Measurements from ENCODE around the gene CAMK2N2.
"Not testable (repeated sequence)": the region's sequence is repeated elsewhere in the genome, so short reads cannot be mapped to it uniquely, and the experiment has no call there.

The CAMK2N2 gene

DNA sequence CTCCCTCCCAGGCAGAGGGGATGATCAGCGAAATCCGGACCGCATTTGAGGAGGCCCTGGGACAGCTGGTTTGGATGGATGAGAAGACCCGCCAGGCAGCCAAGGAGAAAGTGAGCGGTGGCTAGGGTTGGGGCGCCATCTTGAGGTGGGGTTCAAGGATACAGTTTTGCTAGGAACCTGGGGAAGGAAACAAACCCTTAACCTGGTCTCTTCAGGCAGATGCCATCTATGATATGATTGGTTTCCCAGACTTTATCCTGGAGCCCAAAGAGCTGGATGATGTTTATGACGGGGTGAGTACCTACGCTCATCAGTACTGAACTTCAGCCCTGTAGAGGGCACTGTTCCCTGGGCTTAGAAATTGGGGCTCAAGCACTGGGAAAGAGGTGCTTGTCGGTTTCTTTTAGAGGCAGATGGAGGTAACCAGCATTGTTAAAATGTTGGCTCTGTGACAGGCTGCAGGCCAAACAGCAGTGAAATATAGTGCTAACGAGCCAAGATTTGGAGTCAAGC, 28.1 kb upstream of the CAMK2N2 start:
- no peaks in the 10 kb centered on the region for H3K4me1 ChIP-seq (ENCODE audit: insufficient read depth, low read length)
- H3K9ac ChIP-seq (ENCODE audit: low read depth, low read length): no peak overlapping the region
- no peaks in the 10 kb centered on the region for H3K9me3 ChIP-seq (ENCODE audit: control insufficient read depth, insufficient read depth, low read length)
- no peaks in the 10 kb centered on the region for H3K36me3 ChIP-seq (ENCODE audit: insufficient read depth, low read length)

DNA sequence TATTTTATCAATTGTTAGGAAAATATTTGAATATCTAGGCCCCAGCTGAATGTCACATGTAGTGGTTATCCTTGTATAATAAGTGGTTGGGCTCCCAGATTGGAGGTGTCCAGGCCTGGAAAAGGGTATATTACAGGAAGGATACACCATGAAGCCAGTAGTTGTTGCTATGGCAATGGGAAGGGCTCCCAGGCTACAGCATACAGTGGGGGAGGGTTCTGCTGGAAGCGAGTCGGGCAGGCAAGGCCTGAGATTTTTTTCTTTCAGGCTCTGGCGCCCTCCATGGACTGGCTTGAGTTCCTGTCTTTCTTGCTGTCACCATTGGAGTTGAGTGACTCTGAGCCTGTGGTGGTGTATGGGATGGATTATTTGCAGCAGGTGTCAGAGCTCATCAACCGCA, 23.3 kb upstream of the CAMK2N2 start:
- Histone ChIP-seq H3K9ac (ENCODE audit: low read depth, low read length) (no peak overlapping the region), H3K4me1 (ENCODE audit: insufficient read depth, low read length) (no peaks in the 10 kb centered on the region), H3K36me3 (ENCODE audit: insufficient read depth, low read length) (no peaks in the 10 kb centered on the region), H3K9me3 (ENCODE audit: control insufficient read depth, insufficient read depth, low read length) (no peaks in the 10 kb centered on the region)

DNA sequence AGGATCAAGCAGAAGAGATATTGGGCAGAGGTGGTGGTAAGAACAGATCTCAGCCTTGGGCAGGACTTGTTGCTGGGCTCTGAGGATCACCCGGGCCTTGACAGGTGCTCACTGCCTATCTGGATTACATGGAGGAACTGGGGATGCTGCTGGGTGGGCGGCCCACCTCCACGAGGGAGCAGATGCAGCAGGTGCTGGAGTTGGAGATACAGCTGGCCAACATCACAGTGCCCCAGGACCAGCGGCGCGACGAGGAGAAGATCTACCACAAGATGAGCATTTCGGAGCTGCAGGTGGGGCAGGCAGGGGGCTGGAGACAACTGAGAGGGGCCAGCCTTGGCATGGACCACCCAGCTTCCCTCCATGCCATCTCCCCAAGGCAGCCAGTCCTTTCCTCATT, 22.3 kb upstream of the CAMK2N2 start:
- Histone ChIP-seq H3K36me3 (ENCODE audit: insufficient read depth, low read length) (no peaks in the 10 kb centered on the region), H3K9me3 (ENCODE audit: control insufficient read depth, insufficient read depth, low read length) (no peaks in the 10 kb centered on the region), H3K9ac (ENCODE audit: low read depth, low read length) (no peak overlapping the region), H3K4me1 (ENCODE audit: insufficient read depth, low read length) (no peaks in the 10 kb centered on the region)

DNA sequence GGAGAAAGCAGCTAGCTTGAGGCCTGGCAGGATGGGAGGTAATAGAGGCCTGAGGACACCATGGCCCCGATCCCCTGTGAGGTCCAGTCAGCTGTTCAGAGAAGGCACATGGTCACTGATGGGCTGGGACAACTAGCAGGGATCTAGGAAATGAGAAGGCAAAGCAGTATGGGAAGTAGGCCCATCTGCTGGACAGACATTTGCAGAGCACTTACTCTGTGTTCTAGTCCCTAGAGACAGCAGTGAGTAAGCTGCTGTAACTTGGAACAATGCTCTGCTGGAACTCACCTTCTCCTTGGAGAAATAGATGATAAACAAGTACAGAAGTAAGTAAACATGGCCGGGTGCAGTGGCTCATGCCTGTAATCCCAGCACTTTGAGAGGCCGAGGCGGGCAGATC, 21.6 kb upstream of the CAMK2N2 start:
- Histone ChIP-seq H3K9me3 (ENCODE audit: control insufficient read depth, insufficient read depth, low read length) (no peaks in the 10 kb centered on the region), H3K36me3 (ENCODE audit: insufficient read depth, low read length) (no peaks in the 10 kb centered on the region), H3K4me1 (ENCODE audit: insufficient read depth, low read length) (no peaks in the 10 kb centered on the region), H3K9ac (ENCODE audit: low read depth, low read length) (no peak overlapping the region)

DNA sequence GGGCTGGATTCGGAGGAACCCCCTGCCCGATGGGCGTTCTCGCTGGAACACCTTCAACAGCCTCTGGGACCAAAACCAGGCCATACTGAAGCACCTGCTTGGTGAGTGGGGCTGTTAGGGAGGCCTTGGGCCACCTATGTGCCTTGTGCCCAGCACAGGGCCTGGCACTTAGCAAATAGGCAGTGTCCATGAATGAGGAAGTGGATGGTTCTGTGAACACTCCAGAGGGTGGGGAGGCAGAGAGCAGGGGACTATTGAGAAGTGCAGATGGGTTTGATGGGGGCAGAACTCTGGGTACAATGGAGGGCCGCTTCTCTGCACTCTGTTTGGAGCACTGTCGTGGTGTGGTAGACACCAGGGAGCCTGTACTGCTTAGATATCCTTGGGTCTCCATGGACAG, 16.0 kb upstream of the CAMK2N2 start:
- Histone ChIP-seq H3K36me3 (ENCODE audit: insufficient read depth, low read length) (no peaks in the 10 kb centered on the region), H3K9me3 (ENCODE audit: control insufficient read depth, insufficient read depth, low read length) (no peaks in the 10 kb centered on the region), H3K4me1 (ENCODE audit: insufficient read depth, low read length) (no peaks in the 10 kb centered on the region), H3K9ac (ENCODE audit: low read depth, low read length) (no peak overlapping the region)

DNA sequence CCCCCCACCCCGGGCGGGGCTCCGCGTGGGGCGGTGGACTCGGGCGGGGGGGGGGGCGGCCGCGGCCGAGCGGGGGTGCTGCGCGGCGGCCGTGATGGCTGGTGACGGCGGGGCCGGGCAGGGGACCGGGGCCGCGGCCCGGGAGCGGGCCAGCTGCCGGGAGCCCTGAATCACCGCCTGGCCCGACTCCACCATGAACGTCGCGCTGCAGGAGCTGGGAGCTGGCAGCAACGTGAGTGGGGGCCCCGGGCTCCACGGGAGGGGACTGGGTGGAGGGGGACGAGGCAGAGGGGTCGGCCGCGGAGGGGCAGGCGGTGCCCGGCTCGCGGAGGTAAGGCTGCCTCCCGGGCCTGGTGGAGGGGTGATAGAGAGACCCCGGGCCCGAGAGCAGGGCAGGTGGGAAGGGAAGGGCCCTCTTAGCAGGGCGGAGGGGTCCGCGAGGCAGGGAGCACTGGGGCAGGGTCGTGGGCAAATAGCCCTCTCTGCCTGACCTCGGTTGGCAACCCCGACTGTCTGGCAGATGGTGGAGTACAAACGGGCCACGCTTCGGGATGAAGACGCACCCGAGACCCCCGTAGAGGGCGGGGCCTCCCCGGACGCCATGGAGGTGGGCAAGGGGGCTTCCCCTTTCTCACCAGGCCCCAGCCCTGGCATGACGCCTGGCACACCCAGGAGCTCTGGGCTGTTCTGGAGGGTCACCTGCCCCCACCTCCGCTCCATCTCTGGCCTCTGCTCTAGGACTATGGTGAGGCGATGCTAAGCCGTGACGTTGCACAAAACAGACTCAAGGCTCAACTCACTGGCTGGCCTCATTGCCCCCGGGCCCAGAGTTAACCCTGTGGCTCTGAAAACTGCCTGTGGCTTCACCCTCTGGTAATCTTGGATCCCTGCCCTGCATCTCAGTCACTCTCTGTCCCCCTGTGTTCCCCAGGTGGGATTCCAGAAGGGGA, 14.9 kb upstream of the CAMK2N2 start, which contains the start of gene ECE2:
ECE2 (plus strand) TSS at position 62 of the 950 bp plus-strand sequence; CDS start at position 194, 132 bp downstream.
- H3K9me3 ChIP-seq (ENCODE audit: control insufficient read depth, insufficient read depth, low read length): no peaks in the 10 kb centered on the region
- H3K9ac ChIP-seq (ENCODE audit: low read depth, low read length): peak within 1 kb of the TSS; percentile 36; the same call in 1 of the 2 replicates
- H3K4me1 ChIP-seq (ENCODE audit: insufficient read depth, low read length): no peaks in the 10 kb centered on the region
- no peaks in the 10 kb centered on the region for H3K36me3 ChIP-seq (ENCODE audit: insufficient read depth, low read length)

DNA sequence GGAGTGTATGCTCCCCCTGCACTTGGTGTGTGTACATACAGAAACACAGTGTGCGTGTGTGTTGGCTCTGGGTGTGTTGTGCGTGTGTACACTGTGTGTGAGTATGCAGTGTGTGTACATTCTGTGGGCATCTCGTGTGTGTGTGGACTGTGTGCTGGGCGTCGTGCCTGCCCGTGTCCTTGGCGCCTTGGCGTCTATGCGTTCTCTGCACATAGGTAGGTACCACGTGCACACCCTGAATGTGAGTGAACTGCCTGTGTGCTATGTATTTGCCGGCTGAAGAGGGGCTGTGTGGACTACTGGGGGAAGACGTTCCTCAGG, 14.0 kb upstream of the CAMK2N2 start:
- Histone ChIP-seq H3K9me3 (ENCODE audit: control insufficient read depth, insufficient read depth, low read length) (no peaks in the 10 kb centered on the region), H3K36me3 (ENCODE audit: insufficient read depth, low read length) (no peaks in the 10 kb centered on the region), H3K4me1 (ENCODE audit: insufficient read depth, low read length) (no peaks in the 10 kb centered on the region), H3K9ac (ENCODE audit: low read depth, low read length) (peak overlapping the region; percentile 11; the same call in 1 of the 2 replicates)

DNA sequence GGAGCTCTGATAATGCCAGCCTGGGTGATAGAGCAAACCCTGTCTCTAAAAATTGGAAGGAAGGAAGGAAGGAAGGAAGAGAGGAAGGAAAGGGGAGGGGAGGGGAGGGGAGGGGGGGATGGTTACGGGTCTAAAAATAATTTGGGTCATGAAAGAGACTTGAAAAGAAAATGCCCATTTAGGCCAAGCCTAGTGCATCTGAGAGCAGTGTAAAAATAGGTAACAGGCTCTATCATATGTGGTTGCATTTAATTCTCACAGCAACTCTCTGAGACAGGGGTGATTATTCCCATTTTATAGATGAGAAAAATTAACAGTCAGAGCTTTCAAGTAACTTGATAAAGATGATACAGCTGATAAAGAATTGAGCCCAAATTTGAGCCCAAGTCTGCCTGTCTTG, 10.9 kb upstream of the CAMK2N2 start:
- Histone ChIP-seq H3K9me3 (ENCODE audit: control insufficient read depth, insufficient read depth, low read length) (no peaks in the 10 kb centered on the region), H3K36me3 (ENCODE audit: insufficient read depth, low read length) (no peaks in the 10 kb centered on the region), H3K4me1 (ENCODE audit: insufficient read depth, low read length) (no peaks in the 10 kb centered on the region), H3K9ac (ENCODE audit: low read depth, low read length) (no peak overlapping the region)

DNA sequence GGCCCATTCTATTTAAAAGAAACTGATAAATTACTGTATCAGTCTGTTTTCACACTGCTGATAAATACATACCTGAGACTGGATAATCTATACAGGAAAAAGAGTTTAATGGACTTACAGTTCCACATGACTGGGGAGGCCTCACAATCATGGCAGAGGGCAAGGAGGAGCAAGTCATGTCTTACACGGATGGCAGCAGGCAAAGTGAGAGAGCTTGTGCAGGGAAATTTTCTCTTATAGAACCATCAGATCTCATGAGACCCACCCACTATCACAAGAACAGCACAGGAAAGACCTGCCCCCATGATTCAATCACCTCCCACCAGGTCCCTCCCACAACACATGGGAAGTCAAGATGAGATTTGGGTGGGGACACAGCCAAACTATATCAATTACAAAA, 5.9 kb upstream of the CAMK2N2 start:
- H3K36me3 ChIP-seq (ENCODE audit: insufficient read depth, low read length); H3K9me3 ChIP-seq (ENCODE audit: control insufficient read depth, insufficient read depth, low read length); H3K4me1 ChIP-seq (ENCODE audit: insufficient read depth, low read length); H3K9ac ChIP-seq (ENCODE audit: low read depth, low read length): not testable (repeated sequence)

DNA sequence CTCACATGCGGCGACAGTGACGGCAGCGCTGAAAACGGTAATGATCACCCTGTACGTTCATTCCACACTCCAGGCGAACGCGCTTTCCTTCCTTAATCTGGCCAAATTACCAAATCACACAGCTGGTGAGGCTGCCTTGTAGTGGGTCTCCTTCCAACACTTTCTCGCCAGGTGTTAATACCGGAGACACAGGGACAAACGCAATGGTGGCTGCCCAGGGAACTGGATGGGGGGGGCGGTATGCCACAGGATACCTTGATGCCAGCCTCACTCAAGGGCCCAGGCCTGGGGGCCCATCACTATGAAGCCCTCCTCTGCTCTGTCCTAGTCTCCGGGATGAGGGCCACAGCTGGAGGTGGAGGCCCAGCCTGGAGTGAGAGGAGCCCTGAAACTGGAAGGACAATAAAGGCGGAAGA, 1.4 kb upstream of the CAMK2N2 start:
- H3K4me1 ChIP-seq (ENCODE audit: insufficient read depth, low read length): no peaks in the 10 kb centered on the region
- no peaks in the 10 kb centered on the region for H3K9me3 ChIP-seq (ENCODE audit: control insufficient read depth, insufficient read depth, low read length)
- no peaks in the 10 kb centered on the region for H3K36me3 ChIP-seq (ENCODE audit: insufficient read depth, low read length)
- peak overlapping the region; percentile 24; the same call in 1 of the 2 replicates for H3K9ac ChIP-seq (ENCODE audit: low read depth, low read length)

DNA sequence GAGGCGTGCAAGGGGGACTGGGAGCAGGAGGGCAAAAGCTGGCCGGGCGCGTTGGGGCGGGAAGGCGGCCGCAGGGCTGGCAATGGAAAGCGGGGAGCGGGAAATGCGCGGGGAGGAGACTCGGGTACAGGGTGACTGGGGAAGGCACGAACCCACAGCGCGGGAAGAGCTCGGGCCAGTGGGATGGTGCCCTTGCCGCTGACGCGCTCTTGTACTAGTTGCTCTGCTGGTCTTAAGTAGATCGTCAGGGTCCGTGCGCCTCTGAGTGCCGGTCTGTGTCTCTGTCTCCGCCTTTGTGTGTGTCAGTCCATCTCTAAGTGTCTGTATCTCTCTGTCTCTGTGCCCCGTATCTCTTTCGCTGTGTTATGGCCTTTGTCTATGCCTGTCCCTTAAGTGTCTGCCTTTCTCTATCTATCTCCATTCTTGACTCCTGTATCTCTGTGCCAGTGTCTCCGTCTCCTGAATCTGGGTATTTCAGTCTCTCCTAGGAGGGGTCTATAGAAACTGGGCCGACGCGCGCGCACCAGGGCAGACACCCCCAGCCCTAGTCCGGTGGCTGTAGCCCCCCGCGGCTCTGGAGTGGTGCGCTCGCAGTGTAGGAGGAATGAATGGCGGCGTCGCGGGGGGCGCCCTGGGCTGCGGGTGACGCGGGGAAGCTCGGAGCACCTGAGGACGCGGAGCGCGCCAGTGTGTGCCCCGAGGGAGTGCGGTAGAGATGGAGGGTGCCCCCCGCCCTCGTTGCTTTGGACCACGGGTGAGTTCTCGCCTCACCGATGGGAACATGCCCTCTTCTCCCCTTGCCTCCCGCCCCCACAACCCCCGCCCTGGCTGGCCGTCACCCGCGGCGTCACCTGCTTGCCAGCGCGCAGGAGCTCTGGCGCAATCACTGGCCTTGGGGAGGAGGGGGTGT, 756 bp upstream of the CAMK2N2 start:
- Histone ChIP-seq H3K9me3 (ENCODE audit: control insufficient read depth, insufficient read depth, low read length) (no peaks in the 10 kb centered on the region), H3K9ac (ENCODE audit: low read depth, low read length) (peak overlapping the region; percentile 78), H3K36me3 (ENCODE audit: insufficient read depth, low read length) (no peaks in the 10 kb centered on the region), H3K4me1 (ENCODE audit: insufficient read depth, low read length) (no peaks in the 10 kb centered on the region)

DNA sequence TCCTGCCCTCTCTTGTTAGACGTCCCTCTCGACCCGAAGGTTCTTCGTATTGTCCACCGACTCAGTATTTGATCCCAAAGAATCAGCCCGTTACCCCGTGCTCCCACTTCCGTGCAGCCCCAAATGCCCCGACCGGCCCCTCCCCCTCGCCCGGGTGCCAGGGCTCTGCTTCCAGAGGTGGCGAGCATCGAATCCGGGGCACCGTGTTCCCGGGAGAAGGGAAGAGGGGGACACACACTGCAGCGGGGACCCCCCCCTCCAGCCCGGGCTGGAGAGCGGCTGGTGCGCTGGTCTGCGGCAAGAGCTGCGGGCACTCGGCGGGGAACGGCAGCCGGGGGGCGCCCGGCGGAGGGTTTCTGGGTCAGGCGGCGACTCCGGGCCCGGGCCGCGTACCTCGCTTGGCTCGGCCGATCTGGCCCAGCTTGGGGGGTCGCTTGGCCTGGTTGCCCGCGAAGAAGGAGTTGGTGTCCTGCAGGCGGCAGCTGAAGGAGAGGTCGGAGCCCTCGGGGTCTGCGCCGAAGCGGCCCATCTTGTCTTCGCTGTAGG, 556 bp downstream of the CAMK2N2 start:
- H3K9me3 ChIP-seq (ENCODE audit: control insufficient read depth, insufficient read depth, low read length): no peaks in the 10 kb centered on the region
- no peaks in the 10 kb centered on the region for H3K36me3 ChIP-seq (ENCODE audit: insufficient read depth, low read length)
- peak overlapping the region; percentile 53 for H3K9ac ChIP-seq (ENCODE audit: low read depth, low read length)
- no peaks in the 10 kb centered on the region for H3K4me1 ChIP-seq (ENCODE audit: insufficient read depth, low read length)

DNA sequence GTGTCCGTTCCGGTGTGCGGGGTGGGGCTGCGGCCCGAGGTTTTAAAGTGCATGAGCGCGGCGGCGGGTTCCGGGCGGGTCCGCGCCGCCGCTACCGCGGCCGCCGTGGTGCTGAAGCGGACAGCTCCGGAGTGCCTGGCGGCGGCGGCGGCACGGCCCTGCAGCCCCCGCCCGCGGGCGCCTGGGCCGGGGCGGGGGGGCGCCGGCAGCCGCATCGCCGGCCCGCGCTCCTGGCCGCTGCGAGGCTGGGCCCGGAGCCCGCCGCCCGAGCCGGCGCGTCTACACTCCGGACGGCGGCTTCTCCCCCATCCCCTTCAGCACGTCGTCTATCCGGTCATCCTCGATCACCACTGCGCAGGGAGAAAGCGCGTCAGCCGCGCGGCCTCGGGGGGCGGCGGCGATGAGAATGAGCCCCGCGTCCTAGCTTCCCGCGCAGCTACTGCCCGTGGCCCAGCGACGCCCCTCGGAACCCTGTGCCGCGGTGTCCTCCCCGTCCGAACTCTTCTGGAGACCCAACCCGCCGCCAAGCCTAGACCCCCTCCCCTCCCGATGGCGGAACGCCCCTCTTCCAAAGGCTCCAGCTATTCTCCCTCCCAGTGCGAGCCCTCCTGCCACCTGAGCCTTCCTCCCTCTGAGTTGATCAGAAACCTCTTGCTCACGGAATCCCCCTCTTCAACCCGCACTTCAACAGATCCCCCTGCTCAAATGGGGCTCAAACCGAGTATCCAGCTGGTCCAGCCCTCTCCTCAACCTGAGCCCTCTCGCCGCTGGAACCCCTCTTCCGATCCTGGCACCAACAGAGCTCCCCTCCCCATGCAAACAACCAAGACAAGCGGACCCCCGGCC, 1.3 kb downstream of the CAMK2N2 start:
- Histone ChIP-seq H3K9me3 (ENCODE audit: control insufficient read depth, insufficient read depth, low read length) (no peaks in the 10 kb centered on the region), H3K36me3 (ENCODE audit: insufficient read depth, low read length) (no peaks in the 10 kb centered on the region), H3K4me1 (ENCODE audit: insufficient read depth, low read length) (no peaks in the 10 kb centered on the region), H3K9ac (ENCODE audit: low read depth, low read length) (peak overlapping the region; percentile 53; the same call in 1 of the 2 replicates)
